ENCODE data around the gene TM4SF4.

DNA sequence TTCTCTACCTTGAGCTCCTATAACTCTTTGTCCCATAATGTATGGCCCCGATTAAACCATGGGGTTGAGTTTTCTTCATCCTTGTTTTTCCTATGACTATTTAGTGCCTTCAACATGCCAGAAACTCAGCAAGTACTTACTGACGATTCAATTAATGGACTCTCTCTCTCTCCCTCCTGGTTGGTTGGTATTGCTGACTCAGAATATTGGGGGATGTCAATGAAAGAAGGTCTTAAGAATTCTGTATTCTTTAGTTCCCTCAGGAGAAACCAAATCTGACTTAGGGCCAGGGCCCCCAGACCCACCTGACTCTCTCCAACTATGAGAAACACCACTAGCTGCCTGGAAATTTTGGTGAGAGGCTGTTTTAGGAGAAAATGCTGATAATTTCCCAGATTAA is 40.8 kb downstream of the TM4SF4 start:
- TF ChIP-seq, protein P1, sequence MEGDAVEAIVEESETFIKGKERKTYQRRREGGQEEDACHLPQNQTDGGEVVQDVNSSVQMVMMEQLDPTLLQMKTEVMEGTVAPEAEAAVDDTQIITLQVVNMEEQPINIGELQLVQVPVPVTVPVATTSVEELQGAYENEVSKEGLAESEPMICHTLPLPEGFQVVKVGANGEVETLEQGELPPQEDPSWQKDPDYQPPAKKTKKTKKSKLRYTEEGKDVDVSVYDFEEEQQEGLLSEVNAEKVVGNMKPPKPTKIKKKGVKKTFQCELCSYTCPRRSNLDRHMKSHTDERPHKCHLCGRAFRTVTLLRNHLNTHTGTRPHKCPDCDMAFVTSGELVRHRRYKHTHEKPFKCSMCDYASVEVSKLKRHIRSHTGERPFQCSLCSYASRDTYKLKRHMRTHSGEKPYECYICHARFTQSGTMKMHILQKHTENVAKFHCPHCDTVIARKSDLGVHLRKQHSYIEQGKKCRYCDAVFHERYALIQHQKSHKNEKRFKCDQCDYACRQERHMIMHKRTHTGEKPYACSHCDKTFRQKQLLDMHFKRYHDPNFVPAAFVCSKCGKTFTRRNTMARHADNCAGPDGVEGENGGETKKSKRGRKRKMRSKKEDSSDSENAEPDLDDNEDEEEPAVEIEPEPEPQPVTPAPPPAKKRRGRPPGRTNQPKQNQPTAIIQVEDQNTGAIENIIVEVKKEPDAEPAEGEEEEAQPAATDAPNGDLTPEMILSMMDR (IDR thresholded peaks at IDR 0.05): no peak
- TF ChIP-seq POLR2A (IDR thresholded peaks at IDR 0.05): no peak

Measured in vagina (tissue), 2 donors.